Neural cell (in vitro differentiated cells): ENCODE measurements around the gene FLRT2. TPM values are rescaled to one million over a fixed set of nuclear protein-coding genes. Genes with fewer than 3 reads are reported as not detected.

ENCODE experiments used
- H2AFZ ChIP-seq: fragments of 200-600, 300-800 bp; sonication (generic), shearing (Covaris generic); 2 replicates; pipeline ENCODE4 v1.6.0; 2014; ENCODE audit warnings: low read depth, mild to moderate bottlenecking, antibody characterized with exemption, low read length, moderate library complexity
- H3F3A ChIP-seq: fragments of 200-600 bp; shearing (Covaris generic); 2 replicates; pipeline ENCODE4 v1.6.1; 2016; ENCODE audit warnings: mild to moderate bottlenecking, moderate library complexity, mixed read lengths, antibody characterized with exemption, low read length; ENCODE audit not compliant: insufficient read depth, poor library complexity, severe bottlenecking
- H3K27ac ChIP-seq: fragments of 200-600, 300-800 bp; sonication (generic), shearing (Covaris generic); 2 replicates; pipeline ENCODE4 v1.5.1; 2014; ENCODE audit warnings: mild to moderate bottlenecking, low read length, moderate library complexity
- H3K27me3 ChIP-seq: fragments of 300-800, 200-600 bp; sonication (generic), shearing (Covaris generic); 2 replicates; pipeline ENCODE4 v1.6.0; 2014; ENCODE audit warnings: mild to moderate bottlenecking, low read depth, low read length, moderate library complexity; ENCODE audit not compliant: insufficient read depth
- H3K36me3 ChIP-seq: fragments of 300-800, 200-600 bp; sonication (generic), shearing (Covaris generic); 2 replicates; pipeline ENCODE4 v1.5.1; 2014; ENCODE audit warnings: mild to moderate bottlenecking, antibody characterized with exemption, low read length, moderate library complexity; ENCODE audit not compliant: insufficient read depth
- H3K4me2 ChIP-seq: fragments of 300-800, 200-600 bp; sonication (generic), shearing (Covaris generic); 2 replicates; pipeline ENCODE4 v1.6.0; 2014; ENCODE audit warnings: mild to moderate bottlenecking, low read length
- H3K4me3 ChIP-seq: fragments of 300-800, 200-600 bp; sonication (generic), shearing (Covaris generic); 2 replicates; pipeline ENCODE4 v1.5.1; 2014; ENCODE audit warnings: mild to moderate bottlenecking, low read length, moderate library complexity
- H3K79me2 ChIP-seq: fragments of 200-600 bp; shearing (Covaris generic); replicated peaks from 2 replicates; pipeline ENCODE4 v1.6.0; 2014; ENCODE audit warnings: mild to moderate bottlenecking, low read length, moderate library complexity; ENCODE audit not compliant: insufficient read depth
- H3K9ac ChIP-seq: fragments of 300-800, 200-600 bp; sonication (generic), shearing (Covaris generic); 2 replicates; pipeline ENCODE4 v1.6.1; 2016; ENCODE audit warnings: mild to moderate bottlenecking, low read length, mixed read lengths
- H3K9me2 ChIP-seq: fragments of 200-600 bp; shearing (Covaris generic); 2 replicates; pipeline ENCODE4 v1.6.1; 2016; ENCODE audit warnings: mild to moderate bottlenecking, low read length, mixed read lengths; ENCODE audit not compliant: insufficient read depth
- H3K9me3 ChIP-seq: fragments of 200-600, 300-800 bp; sonication (generic), shearing (Covaris generic); 2 replicates; pipeline ENCODE4 v1.6.1; 2016; ENCODE audit warnings: mild to moderate bottlenecking, mixed run types, low read length, moderate library complexity, mixed read lengths
- H4K20me1 ChIP-seq: fragments of 200-600 bp; shearing (Covaris generic); 2 replicates; pipeline ENCODE4 v1.6.1; 2016; ENCODE audit warnings: mild to moderate bottlenecking, mixed run types; ENCODE audit not compliant: insufficient read depth
- EP300 ChIP-seq: fragments of 450-650 bp; conservative IDR thresholded peaks from 2 replicates; pipeline ENCODE4 v1.6.1; 2014; ENCODE audit warnings: antibody characterized with exemption, mild to moderate bottlenecking, moderate library complexity; ENCODE audit not compliant: poor library complexity, severe bottlenecking
- EZH2 ChIP-seq: fragments of 200-600, 300-800 bp; shearing (Covaris generic), sonication (generic); IDR thresholded peaks from 2 replicates; pipeline ENCODE4 v1.6.1; 2014; ENCODE audit warnings: antibody characterized with exemption, low read length, borderline replicate concordance, mild to moderate bottlenecking; ENCODE audit not compliant: insufficient read depth, poor library complexity, severe bottlenecking
- MXI1 ChIP-seq: fragments of 450-650 bp; conservative IDR thresholded peaks from 2 replicates; pipeline ENCODE4 v1.6.1; 2014; ENCODE audit warnings: antibody characterized with exemption, mild to moderate bottlenecking; ENCODE audit not compliant: poor library complexity, severe bottlenecking
- POLR2AphosphoS5 ChIP-seq: IDR thresholded peaks from 2 replicates; pipeline ENCODE4 v1.6.1; 2012
- RAD21 ChIP-seq: fragments of 450-650 bp; conservative IDR thresholded peaks from 2 replicates; pipeline ENCODE4 v1.6.1; 2014; ENCODE audit warnings: antibody characterized with exemption, mild to moderate bottlenecking, moderate library complexity
- SMC3 ChIP-seq: fragments of 450-650 bp; conservative IDR thresholded peaks from 2 replicates; pipeline ENCODE4 v1.6.1; 2014; ENCODE audit warnings: antibody characterized with exemption, mild to moderate bottlenecking, moderate library complexity; ENCODE audit not compliant: poor library complexity
- TAF1 ChIP-seq: IDR thresholded peaks from 2 replicates; pipeline ENCODE4 v1.6.1; 2012; ENCODE audit warnings: low read depth
- polyA plus RNA-seq: library from polyadenylated mRNA; depleted of rRNA; stranded (reverse); fragments of >200 nt; gene quantifications from 2 replicates; pipeline ENCODE4 v1.2.3, GENCODE V29; 2014
- TF ChIP-seq, protein P1 (sequence below): fragments of 450-650 bp; IDR thresholded peaks from 2 replicates; pipeline ENCODE4 v1.5.1; 2014; ENCODE audit warnings: antibody characterized with exemption, mild to moderate bottlenecking, moderate library complexity; ENCODE audit not compliant: poor library complexity, severe bottlenecking
- TF ChIP-seq, protein P2 (sequence below): IDR thresholded peaks from 2 replicates; pipeline ENCODE4 v1.6.1; 2012; ENCODE audit warnings: borderline replicate concordance

Gene FLRT2
- polyA plus RNA-seq, 1 donor from 2014 or later, result 5.1 TPM

- Histone ChIP-seq H4K20me1 (no peaks in the 10 kb centered on the region), H3K9me2 (no peaks in the 10 kb centered on the region), H3K9ac (no peak overlapping the region), H3K4me3 (no peak overlapping the region), H3K27me3 (peaks cover 6% of the 10 kb centered on the region), H3K9me3 (no peaks in the 10 kb centered on the region), H3F3A (no peaks in the 10 kb centered on the region), H3K79me2 (peaks cover 14% of the 10 kb centered on the region), H3K4me2 (no peak overlapping the region), H3K27ac (no peak overlapping the region), H3K36me3 (no peaks in the 10 kb centered on the region), H2AFZ (no peak overlapping the region)
- TF ChIP-seq, protein P1, sequence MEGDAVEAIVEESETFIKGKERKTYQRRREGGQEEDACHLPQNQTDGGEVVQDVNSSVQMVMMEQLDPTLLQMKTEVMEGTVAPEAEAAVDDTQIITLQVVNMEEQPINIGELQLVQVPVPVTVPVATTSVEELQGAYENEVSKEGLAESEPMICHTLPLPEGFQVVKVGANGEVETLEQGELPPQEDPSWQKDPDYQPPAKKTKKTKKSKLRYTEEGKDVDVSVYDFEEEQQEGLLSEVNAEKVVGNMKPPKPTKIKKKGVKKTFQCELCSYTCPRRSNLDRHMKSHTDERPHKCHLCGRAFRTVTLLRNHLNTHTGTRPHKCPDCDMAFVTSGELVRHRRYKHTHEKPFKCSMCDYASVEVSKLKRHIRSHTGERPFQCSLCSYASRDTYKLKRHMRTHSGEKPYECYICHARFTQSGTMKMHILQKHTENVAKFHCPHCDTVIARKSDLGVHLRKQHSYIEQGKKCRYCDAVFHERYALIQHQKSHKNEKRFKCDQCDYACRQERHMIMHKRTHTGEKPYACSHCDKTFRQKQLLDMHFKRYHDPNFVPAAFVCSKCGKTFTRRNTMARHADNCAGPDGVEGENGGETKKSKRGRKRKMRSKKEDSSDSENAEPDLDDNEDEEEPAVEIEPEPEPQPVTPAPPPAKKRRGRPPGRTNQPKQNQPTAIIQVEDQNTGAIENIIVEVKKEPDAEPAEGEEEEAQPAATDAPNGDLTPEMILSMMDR, result no peak
- no peak for TF ChIP-seq TAF1
- no peak for TF ChIP-seq EZH2
- no peak for TF ChIP-seq EP300
- no peak for TF ChIP-seq MXI1
- TF ChIP-seq, protein P2, sequence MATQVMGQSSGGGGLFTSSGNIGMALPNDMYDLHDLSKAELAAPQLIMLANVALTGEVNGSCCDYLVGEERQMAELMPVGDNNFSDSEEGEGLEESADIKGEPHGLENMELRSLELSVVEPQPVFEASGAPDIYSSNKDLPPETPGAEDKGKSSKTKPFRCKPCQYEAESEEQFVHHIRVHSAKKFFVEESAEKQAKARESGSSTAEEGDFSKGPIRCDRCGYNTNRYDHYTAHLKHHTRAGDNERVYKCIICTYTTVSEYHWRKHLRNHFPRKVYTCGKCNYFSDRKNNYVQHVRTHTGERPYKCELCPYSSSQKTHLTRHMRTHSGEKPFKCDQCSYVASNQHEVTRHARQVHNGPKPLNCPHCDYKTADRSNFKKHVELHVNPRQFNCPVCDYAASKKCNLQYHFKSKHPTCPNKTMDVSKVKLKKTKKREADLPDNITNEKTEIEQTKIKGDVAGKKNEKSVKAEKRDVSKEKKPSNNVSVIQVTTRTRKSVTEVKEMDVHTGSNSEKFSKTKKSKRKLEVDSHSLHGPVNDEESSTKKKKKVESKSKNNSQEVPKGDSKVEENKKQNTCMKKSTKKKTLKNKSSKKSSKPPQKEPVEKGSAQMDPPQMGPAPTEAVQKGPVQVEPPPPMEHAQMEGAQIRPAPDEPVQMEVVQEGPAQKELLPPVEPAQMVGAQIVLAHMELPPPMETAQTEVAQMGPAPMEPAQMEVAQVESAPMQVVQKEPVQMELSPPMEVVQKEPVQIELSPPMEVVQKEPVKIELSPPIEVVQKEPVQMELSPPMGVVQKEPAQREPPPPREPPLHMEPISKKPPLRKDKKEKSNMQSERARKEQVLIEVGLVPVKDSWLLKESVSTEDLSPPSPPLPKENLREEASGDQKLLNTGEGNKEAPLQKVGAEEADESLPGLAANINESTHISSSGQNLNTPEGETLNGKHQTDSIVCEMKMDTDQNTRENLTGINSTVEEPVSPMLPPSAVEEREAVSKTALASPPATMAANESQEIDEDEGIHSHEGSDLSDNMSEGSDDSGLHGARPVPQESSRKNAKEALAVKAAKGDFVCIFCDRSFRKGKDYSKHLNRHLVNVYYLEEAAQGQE, result no peak
Observed at GRCh38 chr14:85539510-85539909, 9.6 kb downstream of the FLRT2 start.

DNA sequence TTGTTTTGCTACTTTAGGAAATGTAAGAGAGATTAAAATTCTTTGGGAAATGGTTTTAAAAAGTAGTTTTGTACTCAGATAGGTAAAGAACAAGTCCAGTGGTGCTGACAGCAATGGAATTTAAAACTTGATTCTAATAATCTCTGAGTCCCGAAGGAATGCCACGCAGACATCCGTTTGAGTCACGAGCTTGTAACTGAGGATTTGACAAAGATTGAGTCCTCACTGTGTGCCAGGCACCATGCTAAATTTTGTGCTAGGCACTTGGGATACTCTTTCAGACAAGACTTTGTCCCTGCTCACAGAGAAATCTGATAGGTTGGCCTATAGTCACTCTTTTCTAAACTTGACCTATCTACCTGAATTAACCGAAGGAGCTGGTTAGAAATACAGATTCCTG is 12.7 kb downstream of the FLRT2 start:
- no peak overlapping the region for H3K4me2 ChIP-seq
- no peak overlapping the region for H3K4me3 ChIP-seq
- no peaks in the 10 kb centered on the region for H3K27me3 ChIP-seq
- H3K79me2 ChIP-seq, result peaks cover 5% of the 10 kb centered on the region
- TF ChIP-seq RAD21, result no peak
- no peak for TF ChIP-seq EZH2
- no peak for TF ChIP-seq TAF1
- TF ChIP-seq, protein P2, result no peak
- no peak for TF ChIP-seq POLR2AphosphoS5
- no peak for TF ChIP-seq MXI1
- TF ChIP-seq, protein P1, result no peak
- TF ChIP-seq SMC3, result no peak
- no peak for TF ChIP-seq EP300
- H3K9me3 ChIP-seq, result no peaks in the 10 kb centered on the region
- no peak overlapping the region for H3K27ac ChIP-seq
- H3K36me3 ChIP-seq, result no peaks in the 10 kb centered on the region
- no peaks in the 10 kb centered on the region for H3F3A ChIP-seq
- H4K20me1 ChIP-seq, result no peaks in the 10 kb centered on the region
- H3K9ac ChIP-seq, result no peak overlapping the region
- no peak overlapping the region for H2AFZ ChIP-seq
- no peaks in the 10 kb centered on the region for H3K9me2 ChIP-seq
